Fibroblast of villous mesenchyme (primary cell): ENCODE results near the gene EIPR1. TPM values are rescaled to one million over a fixed set of nuclear protein-coding genes. Genes with fewer than 3 reads are reported as not detected.

ENCODE experiments used
- DNase-seq: peaks from one replicate; pipeline ENCODE4 v3.0.0-alpha.2; 2010; ENCODE audit warnings: low read depth
- H3K4me3 ChIP-seq: 2 replicates; pipeline ENCODE4 v1.5.1; 2011; ENCODE audit warnings: low read depth, mild to moderate bottlenecking, low read length
- CTCF ChIP-seq: IDR thresholded peaks from 2 replicates; pipeline ENCODE4 v1.5.1; 2012; ENCODE audit warnings: low read depth, mild to moderate bottlenecking, low read length; ENCODE audit not compliant: insufficient read depth
- total RNA-seq: library from RNA; depleted of rRNA; stranded (reverse); fragments of >200 nt; gene quantifications from 2 replicates; pipeline ENCODE4 v1.2.3, GENCODE V29; 2012

EIPR1 gene
- total RNA-seq, 1 donor: 32.4 TPM

GRCh38 chr2:3257826-3258225 lies 119.8 kb downstream of the EIPR1 start:
- DNase-seq: no peak
- TF ChIP-seq CTCF: no peak
- no peak overlapping the region for H3K4me3 ChIP-seq

GRCh38 chr2:3257166-3257565 lies 120.5 kb downstream of the EIPR1 start:
- no peak for DNase-seq

GRCh38 chr2:3256605-3257004 lies 121.0 kb downstream of the EIPR1 start:
- no peak for DNase-seq
- no peak overlapping the region for H3K4me3 ChIP-seq
- TF ChIP-seq CTCF: no peak

More at GRCh38 chr2:3257166-3257565, 120.5 kb downstream of the EIPR1 start:
- H3K4me3 ChIP-seq: no peak overlapping the region
- TF ChIP-seq CTCF: no peak

GRCh38 chr2:3256157-3256556 lies 121.5 kb downstream of the EIPR1 start:
- H3K4me3 ChIP-seq: no peak overlapping the region

GRCh38 chr2:3254442-3254941 lies 123.1 kb downstream of the EIPR1 start:
- no peak for DNase-seq
- TF ChIP-seq CTCF: no peak
- H3K4me3 ChIP-seq: no peak overlapping the region

More at GRCh38 chr2:3256157-3256556, 121.5 kb downstream of the EIPR1 start:
- no peak for TF ChIP-seq CTCF
- DNase-seq: no peak

GRCh38 chr2:3253913-3254441 lies 123.6 kb downstream of the EIPR1 start:
- H3K4me3 ChIP-seq: no peak overlapping the region
- TF ChIP-seq CTCF: no peak
- DNase-seq: no peak

- DNase-seq: peak; percentile 30
- TF ChIP-seq CTCF: no peak
- H3K4me3 ChIP-seq: no peak overlapping the region
These were observed 125.7 kb downstream of the EIPR1 start for GRCh38 chr2:3251946-3252345.
